ENCODE results near the gene TNFRSF13B.

TNFRSF13B gene

DNA sequence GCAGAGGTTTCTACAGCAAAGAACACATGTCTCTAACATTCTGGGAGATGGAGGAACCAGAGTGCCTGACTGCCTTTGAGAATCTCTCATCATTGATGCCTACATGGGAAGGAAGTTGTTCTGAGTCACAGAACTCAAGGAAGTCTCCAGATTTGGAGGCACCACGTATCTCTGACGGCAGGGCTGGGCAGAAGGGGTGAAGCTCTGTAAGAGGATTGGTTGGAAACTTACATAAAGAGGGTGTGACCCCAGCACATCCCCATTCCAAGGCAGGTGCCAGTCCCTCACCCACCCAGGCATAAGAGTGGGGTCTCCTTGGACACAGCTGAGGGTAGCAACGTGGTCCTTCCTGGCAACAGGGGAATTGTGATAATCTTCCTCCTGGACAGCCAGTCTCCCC is 17.4 kb downstream of the TNFRSF13B start:
- no peak for DNase-seq

DNA sequence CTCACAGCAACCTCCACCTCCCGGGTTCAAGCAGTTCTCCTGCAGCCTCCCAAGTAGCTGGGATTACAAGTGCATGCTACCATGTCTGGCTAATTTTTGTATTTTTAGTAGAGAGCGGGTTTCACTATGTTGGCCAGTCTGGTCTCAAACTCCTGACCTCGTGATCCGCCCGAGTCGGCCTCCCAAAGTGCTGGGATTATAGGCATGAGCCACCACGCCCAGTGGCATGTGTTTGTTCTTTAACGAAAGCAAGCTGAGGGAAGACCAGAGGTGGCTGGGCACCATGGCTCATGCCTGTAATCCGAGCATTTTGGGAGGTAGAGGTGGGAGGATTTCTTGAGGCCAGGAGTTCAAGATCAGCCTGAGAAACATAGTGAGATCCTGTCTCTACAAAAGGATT is 18.1 kb downstream of the TNFRSF13B start:
- no peak for DNase-seq

DNA sequence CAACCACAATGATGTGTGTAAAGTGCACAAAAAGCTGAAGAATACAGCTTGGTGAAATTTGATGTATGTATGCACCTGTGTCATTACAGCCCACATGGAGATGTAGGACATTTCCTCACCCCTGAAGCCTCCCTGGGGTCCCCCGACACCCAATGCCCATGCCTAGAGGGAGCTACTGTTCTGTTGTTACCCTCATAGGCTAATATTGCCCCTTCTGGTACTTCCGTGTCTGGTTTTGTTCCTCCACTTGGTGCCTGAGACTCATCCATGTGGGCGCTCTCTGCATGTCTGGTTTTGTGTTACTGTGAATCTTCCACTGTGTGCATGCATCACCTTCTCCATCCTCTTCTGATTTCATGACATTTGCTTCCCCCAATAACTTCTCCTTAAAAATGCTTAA is 18.6 kb downstream of the TNFRSF13B start:
- DNase-seq: no peak

DNA sequence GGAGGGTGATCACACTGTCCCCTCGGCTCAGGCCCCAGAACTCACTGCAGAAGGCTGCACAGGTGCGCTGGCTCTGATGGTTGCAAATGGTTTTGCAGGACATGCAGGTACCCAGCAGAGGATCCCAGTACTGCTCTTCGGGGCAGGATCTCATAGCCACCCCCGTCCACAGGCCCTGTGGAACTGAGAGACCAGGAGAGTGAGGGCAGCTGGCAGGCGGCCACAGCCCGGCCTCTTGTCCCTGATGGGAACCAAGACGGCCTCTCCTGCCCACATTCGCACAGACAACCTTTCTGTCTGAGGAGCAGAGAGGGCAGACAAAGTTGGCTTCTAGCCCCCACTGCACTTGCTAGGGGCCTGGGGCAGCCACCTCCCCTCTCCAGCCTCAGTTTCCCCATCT is 19.5 kb downstream of the TNFRSF13B start:
- no peak for DNase-seq

DNA sequence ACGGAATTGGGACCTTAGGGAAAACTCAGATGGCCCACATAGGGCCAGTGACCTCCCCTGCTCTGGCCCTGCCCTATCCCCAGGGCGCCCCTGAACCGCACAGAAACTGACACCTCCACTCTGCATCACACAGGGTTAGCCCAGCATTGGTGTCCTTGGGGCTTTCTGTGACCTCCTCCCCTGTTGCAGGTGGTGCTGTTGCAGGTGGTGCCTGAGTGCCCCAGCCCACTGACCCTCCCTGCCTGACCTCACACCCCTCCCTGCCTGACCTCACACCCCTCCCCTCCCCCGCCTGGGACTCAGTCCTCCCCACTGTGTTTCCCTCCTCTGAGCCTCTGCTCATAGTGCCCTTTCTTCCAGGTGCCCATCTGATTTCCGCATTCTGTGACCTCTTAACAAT is 21.4 kb downstream of the TNFRSF13B start:
- DNase-seq: no peak

DNA sequence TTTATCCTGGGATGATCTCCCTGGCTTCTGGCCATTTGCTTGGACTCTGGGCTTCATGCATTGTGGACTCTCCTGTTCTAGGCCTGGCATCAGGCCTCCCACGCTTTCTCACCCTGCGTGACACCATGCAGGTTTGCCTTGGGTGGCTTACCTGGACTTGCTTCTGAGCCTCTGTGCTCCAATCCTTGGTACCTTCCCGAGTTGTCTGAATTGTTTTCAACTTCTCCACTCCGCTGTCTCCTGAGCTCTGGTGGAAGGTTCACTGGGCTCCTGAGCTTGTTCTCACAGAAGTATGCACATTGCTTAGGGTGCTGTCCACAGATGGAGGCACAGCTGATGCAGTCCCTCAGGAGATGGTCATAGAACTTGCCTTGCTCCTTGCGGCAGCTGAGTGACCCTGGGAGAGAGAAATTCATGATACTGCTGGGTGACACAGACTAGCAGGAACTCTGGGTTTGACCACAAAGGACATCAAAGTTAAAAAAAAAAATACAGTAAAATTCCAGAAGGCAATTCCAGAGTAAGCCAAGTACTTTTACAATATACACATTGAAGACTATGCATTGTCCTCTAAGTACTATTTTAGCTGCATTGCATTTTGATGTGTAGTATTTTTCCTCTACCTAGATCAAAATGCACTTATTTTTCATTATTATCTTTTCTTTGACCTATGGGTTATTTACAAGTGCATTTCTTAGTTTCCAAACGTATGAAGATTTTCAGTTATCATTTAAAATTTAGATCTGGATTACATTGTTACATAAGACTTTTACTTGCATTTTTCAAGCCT is 23.1 kb downstream of the TNFRSF13B start:
- no peak for DNase-seq

DNA sequence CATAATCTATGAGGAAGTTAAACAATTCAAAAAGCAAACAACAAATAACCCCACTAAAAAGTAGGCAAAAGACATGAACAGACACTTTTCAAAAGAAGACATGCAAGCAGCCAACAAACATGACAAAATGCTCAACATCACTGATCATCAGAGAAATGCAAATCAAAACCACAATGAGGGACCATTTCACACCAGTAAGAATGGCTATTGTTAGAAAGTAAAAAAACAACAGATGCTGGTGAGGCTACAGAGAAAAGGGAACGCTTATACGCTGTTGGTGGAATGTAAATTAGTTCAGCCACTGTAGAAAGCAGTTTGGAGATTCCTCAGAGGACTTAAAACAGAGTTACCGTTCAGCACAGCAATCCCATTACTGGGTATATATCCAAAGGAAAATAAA is 24.4 kb downstream of the TNFRSF13B start:
- DNase-seq: no peak

DNA sequence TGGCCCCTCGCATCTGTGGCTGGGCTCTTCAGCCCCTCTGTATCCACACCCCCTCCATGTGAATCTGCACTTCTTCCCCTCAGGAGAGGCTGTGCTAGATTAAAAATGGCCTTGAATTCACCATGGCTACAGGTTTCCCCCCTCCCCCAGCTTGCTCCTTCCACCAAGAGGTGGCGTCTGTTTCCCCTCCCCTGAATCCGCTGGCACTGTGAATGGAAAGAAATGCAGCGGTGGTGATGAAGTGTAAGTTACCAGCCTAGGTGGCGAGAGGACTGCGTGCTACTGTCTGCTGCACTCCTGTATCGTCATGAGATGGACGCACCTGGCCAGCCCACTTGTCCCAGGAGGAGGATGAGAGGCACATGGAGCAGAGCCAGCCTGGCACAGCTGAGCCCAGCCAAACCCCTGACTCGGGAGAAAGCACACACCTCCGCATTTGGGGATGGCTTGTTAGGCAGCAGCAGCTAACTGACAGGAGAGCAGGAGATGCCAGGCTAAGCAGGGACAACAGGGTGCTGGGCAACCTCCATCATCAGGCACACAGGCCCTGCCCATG is 26.2 kb downstream of the TNFRSF13B start:
- no peak for DNase-seq

DNA sequence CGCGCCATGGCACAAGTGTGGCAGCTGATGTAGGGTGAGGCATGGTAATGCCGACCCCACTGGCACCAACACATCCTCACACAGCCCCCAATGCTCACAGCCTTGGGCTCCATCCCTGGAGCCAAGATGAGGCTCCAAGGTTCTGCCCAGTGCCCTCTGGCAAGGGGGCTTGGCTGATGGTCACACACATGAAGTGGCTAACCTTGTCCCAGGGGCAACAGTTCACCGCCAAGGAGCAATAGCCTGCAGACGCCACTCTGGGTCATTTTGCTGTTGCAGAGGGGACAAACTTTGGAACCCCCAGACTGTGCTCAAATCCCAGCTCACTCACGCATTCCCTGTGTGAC is 26.8 kb downstream of the TNFRSF13B start:
- no peak for DNase-seq

DNA sequence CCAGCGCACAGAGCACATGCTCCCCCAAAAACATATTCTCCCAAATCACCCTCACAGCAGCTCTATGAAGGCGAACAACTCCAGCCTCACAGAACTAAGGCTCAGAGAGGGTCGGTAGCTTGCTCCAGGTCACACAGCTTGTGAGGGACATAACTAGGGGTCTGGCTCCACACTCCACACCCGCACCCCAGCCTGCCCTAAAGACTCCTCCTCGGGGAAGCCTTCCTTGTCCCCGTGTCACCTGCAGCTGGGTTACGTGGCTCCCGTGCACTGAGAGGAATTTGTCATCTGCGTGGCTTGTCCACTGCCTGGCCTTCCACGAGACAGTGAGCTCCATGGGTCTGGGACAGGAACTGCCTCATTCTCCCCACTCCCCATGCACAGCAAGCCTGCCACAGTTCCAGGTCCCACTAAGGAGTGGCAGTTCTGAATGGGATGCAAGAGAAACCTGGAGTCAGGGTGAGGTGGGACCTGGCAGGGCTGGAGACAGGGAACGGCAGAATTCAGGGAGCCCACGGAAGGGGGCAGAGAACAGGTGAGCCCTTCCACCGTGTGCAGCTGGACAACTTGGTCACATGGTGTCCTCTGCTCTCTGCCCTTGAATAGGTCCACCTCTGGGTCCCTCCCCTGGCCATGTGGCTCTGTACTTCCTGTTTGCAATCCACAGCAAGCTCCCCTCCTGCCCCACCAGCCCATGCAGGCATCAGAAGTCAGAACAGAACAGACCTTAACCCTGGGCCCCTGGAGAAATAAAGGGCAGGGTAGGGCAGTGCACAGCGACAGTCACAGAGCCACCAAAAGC is 27.4 kb downstream of the TNFRSF13B start:
- DNase-seq: no peak

DNA sequence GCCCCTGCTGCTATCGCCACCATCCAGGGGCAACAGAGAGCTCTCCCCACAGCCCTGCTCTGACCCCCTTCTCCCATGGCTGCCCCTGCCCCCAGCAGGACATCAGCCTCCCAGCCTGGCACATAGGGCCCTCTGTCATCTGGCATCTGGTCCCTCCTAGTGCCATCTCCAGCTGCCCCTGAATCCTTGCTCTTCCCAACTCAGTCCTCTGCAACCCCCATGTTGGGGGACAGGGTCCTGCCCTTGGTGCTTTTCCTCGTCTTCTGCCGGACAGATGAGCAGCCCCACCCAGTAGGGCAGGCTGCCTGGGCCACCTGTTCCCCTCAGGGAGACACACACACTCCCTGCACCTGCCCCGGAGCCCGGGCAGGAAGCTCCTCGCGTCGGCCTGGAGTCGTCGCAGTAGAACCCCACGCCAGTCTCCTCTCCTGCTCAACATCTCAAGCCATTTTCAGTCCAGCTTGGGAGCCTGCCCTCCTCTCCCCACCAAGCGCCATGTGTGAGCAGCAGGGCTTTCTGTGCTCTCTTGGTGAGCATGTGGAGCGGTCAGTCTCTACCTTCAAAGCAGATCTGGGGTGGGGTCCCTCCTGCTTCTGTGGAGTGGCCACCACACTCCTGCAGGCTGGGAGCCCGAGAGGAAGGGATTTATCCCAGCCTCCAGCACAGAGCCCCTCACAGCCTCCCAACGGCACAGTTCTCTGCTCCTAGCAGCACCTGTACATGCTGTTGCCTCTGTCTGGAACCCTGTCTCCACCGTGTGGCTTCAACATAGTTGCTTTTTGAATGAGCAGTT is 28.2 kb downstream of the TNFRSF13B start:
- DNase-seq: no peak

DNA sequence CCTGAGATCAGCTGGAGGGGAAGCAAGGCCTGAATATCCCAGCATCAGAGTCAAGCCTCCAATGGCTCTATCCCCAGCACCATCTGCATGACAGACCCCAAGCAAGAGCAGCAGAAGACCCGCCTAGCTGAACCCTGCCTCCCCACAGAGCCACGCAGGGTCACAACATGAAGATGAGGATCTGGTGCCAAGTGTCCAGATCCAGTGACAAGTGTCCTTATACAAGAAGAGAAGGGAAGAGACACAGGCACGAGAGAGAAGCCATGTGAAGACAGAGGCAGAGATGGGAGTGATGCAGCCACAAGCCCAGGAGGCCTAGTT is 28.9 kb downstream of the TNFRSF13B start:
- DNase-seq: no peak

DNA sequence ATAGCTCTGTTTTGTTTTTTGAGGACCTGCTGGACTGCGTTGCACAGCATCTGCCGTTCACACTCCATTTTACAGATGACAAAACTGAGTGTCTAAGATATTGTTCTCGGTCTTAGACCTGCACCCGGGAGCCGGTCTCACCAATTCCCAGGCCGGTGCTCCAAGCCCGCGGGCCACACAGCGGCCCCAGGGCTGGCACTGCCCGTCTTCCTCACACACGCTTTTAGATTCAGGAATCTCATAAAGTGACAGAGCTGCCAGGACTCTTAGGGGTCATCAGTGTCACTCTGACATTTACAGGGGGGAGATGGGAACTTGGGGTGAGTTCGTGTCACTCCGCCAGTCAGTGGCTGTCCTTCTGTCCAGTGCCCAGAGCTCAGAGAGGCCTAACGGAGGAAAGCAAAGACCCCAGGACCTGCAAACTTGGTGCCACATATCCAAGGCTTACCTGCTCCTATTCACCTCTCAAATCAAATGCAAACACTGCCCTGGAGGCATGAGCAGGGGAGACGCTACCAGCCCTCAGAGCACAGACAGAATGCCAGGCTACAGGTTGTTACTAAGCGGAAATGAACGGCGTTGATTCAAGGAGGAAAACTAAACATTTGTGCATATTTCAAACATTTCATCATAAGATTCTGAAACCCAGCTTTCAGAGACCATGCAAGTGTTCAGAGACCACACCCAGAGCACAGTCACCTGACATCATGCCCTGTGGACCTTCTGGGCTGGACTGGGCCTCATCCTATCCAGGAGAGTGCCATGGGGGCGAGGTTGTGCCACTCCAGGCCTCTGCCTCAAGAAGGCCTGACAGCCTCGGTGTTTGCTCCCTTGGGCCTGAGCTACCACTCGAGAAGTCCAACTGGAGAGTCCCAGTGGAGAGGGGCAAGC is 29.5 kb downstream of the TNFRSF13B start:
- DNase-seq: no peak

DNA sequence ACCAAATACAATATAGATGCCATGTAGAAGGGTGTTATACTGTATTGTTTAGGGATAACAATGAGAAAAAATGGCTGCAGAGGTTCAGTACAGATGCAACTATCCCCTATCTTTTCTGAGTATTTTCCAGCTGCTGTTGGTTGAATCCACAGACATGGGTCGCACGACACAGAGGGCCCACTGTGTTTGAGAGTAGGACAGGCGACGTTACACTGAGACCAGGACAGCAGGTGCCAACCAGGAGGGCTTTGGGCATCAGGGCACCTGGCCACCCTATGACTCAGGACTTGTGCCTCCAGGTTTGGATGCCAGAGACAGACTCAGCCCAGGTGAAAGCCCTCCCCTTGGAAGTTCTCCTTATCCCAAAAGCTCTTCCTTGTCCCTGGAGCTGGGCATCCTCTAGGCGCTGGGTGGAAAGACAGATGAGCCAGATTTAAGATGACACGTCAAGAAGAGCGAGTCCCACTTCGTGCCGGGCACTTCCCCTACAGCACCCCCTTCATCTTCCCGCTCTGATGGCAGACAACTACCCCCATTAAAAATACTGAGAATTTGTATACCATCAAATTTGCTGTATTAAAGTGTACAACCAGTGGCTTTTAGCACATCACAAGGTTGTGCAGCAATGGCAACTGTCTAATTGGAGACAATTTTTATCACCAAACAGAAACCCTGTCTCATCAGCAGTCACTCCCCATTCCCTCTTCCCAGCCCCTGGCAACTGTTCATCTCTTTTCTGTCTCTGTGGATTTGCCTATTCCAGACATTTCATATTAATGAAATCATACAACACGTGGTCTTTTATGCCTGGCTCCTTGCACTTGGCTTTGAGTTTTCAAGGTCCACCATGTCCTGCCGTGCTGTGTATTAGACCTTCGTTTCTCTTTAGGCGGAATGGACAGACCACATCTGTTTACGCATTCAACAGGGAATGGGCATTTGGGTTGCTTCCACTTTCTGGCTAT is 30.6 kb downstream of the TNFRSF13B start:
- no peak for DNase-seq

DNA sequence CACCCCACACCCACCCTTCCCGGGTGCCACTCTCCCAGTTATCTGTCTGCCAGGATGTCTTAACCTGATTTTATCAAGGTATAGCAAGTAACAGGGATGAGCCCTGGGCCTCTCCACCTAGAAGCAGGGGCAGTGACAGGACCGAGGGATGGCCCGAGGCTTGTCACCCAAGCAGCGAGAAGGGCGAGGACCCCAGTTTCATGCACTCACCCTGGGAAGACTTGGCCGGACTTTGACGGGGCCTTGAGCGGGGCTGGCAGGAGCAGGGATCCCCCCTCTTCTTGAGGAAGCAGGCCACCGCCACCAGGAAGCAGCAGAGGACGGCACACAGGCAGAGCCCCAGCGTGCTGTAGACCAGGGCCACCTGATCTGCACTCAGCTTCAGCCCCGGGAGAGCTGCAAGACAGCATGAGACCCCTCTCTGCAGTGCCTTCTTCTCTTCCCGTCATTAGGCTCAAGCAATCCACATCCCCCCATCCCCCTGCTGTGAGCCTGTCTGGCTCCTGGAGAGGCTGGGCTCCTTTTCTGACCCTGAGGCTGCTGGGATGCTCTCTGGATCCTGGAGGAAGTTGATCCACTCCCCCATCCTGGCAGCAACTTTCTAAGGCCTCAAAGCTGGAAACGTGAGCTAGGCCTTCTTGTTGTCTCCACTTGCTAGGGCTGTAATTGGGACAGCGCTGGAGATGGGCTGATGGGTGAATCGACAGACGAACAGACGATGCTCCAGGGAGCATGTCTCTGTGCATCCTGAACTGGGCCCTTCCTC is 31.6 kb downstream of the TNFRSF13B start:
- no peak for DNase-seq

DNA sequence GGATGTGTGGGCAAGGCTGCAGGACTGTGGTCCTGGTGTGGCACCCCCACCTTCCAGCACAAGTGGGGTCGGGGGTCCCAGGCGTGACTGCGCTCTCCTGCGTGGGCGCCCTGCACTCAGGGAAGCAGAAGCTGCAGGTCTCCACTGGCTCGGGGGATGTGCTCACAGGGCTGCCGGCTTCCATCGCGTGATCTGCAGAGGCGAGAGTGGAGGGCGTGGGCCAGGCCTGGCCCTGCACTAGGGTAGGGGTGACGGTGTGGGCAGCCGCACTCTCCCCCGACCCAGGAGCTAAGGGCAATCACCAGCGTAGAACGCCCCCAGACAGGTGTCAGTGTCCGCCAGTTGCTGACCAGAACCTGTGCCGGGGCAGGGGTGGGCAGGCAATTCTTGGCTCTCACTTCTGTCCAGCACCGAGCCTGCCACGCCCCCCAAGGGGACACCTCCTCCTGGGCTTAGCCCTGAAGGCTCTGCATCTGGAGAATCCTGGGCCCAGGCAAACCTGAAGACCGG is 32.3 kb downstream of the TNFRSF13B start:
- DNase-seq: no peak

DNA sequence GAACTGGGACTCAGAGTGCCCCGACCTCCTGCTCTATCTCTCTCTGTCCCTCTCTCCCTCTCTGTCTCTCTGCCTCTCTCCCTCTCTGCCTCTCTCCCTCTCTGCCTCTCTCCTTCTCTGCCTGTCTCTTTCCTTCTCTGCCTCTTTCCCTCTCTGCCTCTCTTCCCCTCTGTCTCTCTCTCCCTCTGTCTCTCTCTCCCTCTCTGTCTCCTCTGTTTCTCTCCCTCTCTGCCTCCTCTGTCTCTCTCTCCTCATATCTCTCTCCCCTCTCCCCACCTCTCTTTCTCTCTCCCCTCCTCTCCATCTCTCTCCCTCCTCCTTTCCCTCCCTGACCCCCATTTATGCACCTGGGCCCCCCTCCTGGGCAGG is 32.7 kb downstream of the TNFRSF13B start:
- no peak for DNase-seq

DNA sequence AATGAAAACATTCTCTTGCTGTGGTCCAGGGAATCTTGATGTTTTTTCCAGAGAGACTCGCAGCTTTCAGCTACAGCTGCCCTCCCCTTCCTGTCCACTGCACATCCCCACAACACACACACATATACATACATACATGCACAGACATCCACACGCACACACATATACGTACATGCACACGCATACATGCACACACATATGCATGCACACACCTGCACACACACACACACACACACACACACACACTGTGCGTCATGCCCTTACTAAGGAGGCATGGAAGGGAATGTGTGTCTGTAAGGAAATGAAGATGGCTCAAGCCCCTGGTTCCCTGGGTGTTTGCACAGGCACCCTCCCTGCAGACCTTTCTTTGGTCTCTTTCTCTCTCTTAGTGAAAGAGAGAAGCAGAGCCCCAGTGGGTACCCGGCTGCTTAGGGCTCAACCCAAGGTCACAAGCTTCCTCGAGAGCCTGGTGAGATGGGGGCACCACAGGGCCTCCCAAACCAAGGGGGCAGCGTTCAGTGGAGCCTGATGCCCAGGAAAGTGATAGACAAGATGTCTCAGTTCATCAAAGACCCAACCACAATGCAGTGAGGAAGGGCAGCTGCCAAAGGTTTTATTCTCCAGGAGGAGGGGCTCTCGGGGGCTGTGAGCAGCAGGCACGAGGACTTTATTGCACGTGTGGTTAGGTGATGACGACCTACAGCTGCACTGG is 33.3 kb downstream of the TNFRSF13B start:
- DNase-seq: no peak

DNA sequence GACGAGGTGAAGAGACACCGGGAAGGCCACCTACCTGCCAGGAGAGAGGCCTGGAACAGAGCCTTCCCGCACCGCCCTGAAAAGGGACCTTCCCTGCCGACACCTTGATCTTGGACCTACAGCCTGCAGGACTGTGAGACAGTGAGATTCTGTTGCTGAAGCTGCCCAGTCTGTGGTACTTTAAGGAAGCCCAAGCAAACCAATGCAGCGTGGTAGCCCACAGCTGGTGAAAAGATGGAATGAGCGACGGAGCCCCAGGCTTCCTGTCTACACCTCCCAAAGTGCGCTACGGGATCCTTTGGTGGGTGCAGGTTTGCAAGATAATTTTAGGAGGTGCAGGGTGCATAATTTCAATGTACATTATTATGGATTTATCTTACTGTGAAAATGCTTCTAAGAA is 33.9 kb downstream of the TNFRSF13B start:
- no peak for DNase-seq

DNA sequence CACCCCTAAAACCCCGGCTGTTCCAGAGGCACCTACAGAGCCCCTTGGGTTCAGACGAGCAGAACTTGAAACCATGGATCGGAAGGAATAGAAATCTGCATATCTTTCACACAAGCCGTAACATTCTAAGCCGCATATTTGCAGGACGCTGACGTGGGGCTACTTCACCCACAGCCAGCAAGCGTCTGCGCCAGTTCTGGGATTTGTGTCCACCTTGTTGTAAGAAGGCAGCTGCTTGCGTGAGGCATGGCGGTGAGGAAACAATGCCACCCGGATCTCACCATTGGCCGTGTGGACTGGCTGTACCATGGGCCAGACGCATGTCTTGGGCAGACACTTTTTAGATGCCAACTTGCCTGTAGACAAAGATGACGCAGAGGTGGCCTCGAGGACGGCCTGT is 34.5 kb downstream of the TNFRSF13B start:
- DNase-seq: no peak
